Activated naive CD4-positive, alpha-beta T cell treated with anti-CD3 and anti-CD28 coated beads, Interleukin-2, amount 10 ng/mL, durations not matched to agents 7 days and 5 days (primary cell): ENCODE data around the gene ZBTB26.
A peak's percentile ranks its signal among the peaks of the same experiment; 100 is the strongest.

Experiments
- CTCF ChIA-PET: fragments of 350-600 bp; sonication (Branson Sonifier 250); formaldehyde crosslinking; loops from one replicate; lab custom pipeline; 2021; ENCODE audit warnings: antibody characterized with exemption; lab: Charles Lee
- DNase-seq: peaks from one replicate; pipeline ENCODE4 v3.0.0-alpha.2; 2020
- H3K27ac Mint-ChIP-seq: one replicate; pipeline ENCODE4 v1.8.0; 2021; ENCODE audit warnings: mild to moderate bottlenecking, moderate library complexity, mixed read lengths
- H3K27me3 Mint-ChIP-seq: one replicate; pipeline ENCODE4 v1.8.0; 2021; ENCODE audit warnings: mild to moderate bottlenecking, mixed read lengths
- H3K36me3 Mint-ChIP-seq: one replicate; pipeline ENCODE4 v1.8.0; 2021; ENCODE audit warnings: mixed read lengths
- H3K4me1 Mint-ChIP-seq: one replicate; pipeline ENCODE4 v1.8.0; 2021; ENCODE audit warnings: mixed read lengths
- H3K4me3 Mint-ChIP-seq: one replicate; pipeline ENCODE4 v1.8.0; 2021; ENCODE audit warnings: mild to moderate bottlenecking, moderate library complexity, mixed read lengths
- H3K9me3 Mint-ChIP-seq: one replicate; pipeline ENCODE4 v1.8.0; 2021; ENCODE audit warnings: mixed read lengths

Gene ZBTB26, protein sequence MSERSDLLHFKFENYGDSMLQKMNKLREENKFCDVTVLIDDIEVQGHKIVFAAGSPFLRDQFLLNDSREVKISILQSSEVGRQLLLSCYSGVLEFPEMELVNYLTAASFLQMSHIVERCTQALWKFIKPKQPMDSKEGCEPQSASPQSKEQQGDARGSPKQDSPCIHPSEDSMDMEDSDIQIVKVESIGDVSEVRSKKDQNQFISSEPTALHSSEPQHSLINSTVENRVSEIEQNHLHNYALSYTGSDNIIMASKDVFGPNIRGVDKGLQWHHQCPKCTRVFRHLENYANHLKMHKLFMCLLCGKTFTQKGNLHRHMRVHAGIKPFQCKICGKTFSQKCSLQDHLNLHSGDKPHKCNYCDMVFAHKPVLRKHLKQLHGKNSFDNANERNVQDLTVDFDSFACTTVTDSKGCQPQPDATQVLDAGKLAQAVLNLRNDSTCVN

DNA sequence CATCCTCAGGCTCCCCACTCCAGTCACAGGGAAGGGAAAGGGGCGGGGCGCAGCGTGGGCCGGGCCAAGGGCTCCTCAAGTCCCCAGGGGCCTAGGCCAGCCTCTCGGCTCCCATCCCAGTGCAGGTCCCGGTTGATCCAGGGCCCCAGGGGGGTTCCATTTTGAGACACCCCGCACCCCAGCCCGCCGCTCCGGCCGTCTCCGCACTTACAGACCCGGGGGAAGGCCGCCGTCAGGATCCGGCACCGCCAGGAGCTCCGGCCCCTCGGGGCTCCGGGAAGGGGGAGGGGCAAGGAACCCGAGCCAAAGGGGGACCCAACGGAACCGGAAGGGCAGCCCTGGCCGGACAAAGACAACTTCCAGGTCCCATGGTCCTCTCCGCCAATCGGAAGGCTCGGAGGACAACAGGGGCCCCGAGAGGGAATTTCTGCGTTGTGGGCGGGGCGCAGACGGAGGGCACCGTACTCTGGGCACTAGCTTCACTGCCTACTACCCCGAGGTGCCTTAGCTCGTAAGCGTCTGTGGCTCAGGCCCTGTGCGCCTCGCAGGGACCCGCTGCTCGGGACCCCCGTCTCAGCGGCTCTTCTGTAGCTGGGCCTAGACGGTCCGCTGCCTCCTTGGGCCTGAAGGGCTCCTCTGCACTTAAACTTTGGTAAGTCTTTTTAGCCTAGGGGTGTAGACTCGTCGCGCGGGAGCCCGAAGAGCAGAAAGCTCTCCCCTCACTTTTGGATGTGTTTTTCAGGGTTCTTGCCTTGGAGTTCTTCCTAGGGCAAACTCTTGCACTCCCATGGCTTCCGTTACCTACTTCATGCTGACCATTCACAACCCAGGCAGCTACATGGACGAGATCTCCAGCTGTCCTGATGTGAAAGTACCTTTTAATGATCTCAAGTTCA, at the start of gene ZBTB26:
Gene ZBTB26 (minus strand): TSS at position 287 of the 896 bp plus-strand sequence. CDS start 11,578 bp downstream, outside the sequence.
- H3K36me3 Mint-ChIP-seq, result peaks cover 10% of the 10 kb centered on the region
- H3K4me3 Mint-ChIP-seq, result no peak within 1 kb of the TSS
- H3K27ac Mint-ChIP-seq, result peak within 1 kb of the TSS; percentile 88
- peaks cover 16% of the 10 kb centered on the region for H3K4me1 Mint-ChIP-seq
- H3K27me3 Mint-ChIP-seq, result no peaks in the 10 kb centered on the region
- H3K9me3 Mint-ChIP-seq, result no peaks in the 10 kb centered on the region
- CTCF ChIA-PET, result interaction anchor here (1.3 to 1.7 kb wide), 2 partner anchors 59 to 97 kb away, joined by 3 to 4 read pairs; no protein-coding TSS in a partner anchor
- peak; percentile 93 for DNase-seq

DNA sequence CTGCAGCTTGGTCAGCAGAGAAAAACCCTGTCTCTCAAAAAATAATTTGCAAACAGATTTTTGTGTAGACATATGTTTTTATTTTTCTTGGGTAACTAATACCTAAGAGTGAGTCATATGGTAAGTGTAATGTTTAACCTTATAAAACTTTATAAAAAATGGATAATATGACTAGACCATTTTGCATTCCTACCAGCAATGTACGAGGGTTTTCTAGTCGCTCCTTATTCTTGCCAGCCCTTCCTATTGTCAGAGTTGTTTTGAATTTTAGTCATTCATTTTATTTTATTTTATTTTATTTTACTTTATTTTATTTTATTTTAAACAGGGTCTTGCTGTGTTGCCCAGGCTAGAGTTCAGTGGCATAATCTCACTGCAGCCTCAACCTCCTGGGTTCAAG, 47.3 kb upstream of the ZBTB26 start:
- DNase-seq, result no peak
- Mint-ChIP-seq H3K27ac (no peak overlapping the region), H3K4me1 (no peaks in the 10 kb centered on the region), H3K9me3 (no peaks in the 10 kb centered on the region), H3K27me3 (no peaks in the 10 kb centered on the region), H3K4me3 (no peak overlapping the region), H3K36me3 (peaks cover 5% of the 10 kb centered on the region)
- CTCF ChIA-PET, result no interaction called here

DNA sequence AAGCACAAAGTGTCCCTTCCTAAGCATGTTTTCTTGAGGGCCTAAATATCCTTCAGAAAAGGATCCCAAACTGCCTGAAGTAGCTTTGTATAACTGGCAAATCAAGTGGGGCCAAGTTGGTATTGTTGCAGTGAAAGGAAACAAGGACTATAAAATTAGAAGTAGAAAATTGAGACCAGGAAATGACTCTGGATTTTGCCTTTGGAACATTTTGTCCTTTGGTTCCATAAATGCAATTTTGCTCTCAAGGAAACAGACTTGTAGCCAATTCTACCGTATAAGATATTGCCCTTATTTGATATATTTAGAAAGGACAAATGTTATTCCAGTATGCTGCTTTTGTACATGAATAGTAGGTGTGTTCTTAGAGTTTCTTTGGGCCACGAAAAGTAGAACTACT, 43.9 kb upstream of the ZBTB26 start:
- no peaks in the 10 kb centered on the region for H3K27me3 Mint-ChIP-seq
- no peak for DNase-seq
- no peaks in the 10 kb centered on the region for H3K9me3 Mint-ChIP-seq
- H3K4me1 Mint-ChIP-seq, result no peaks in the 10 kb centered on the region
- CTCF ChIA-PET, result no interaction called here
- no peak overlapping the region for H3K27ac Mint-ChIP-seq
- no peak overlapping the region for H3K4me3 Mint-ChIP-seq
- peaks cover 9% of the 10 kb centered on the region for H3K36me3 Mint-ChIP-seq

DNA sequence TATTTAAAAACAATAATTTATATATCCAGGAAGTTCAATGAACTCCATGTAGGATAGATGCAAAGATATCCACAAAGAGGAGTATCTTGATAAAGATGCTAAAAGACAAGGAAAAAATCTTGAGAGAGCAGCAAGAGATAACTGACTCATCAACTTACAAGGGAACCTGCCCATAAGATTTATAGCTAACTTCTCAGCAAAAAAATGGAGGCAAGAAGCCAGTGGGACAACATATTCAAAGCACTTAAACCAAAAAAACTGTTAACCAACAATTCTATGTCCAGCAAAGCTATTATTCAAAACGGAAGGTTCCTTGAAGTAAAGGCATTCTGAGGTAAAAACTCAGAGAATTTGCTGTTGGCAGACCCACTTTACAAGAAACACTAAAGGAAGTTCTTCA, 29.8 kb upstream of the ZBTB26 start:
- no peaks in the 10 kb centered on the region for H3K27me3 Mint-ChIP-seq
- no peak overlapping the region for H3K27ac Mint-ChIP-seq
- H3K4me1 Mint-ChIP-seq, result no peaks in the 10 kb centered on the region
- H3K9me3 Mint-ChIP-seq, result no peaks in the 10 kb centered on the region
- peaks cover 23% of the 10 kb centered on the region for H3K36me3 Mint-ChIP-seq
- CTCF ChIA-PET, result no interaction called here
- no peak overlapping the region for H3K4me3 Mint-ChIP-seq
- DNase-seq, result no peak

DNA sequence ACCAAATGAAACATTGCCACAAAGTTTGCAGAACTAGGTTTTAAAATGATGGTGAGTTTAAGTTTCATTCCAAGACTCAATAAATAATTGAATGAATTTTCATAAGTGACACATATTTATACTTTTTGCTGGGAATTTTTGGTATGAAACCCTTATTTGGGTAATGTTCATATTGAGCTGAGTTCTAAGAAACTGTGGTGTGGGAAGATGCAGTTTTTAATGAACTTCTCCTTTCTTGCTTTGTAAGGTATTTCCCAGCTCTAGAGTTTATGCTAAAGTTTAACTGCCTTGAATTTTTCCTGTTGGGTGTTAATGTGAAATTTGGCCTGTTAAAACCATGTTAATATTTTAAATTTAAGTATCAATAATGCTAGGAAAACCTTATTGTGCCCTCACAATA, 24.6 kb upstream of the ZBTB26 start:
- H3K4me3 Mint-ChIP-seq, result no peak overlapping the region
- CTCF ChIA-PET, result no interaction called here
- H3K9me3 Mint-ChIP-seq, result no peaks in the 10 kb centered on the region
- H3K27me3 Mint-ChIP-seq, result no peaks in the 10 kb centered on the region
- no peak for DNase-seq
- H3K36me3 Mint-ChIP-seq, result peaks cover 25% of the 10 kb centered on the region
- H3K27ac Mint-ChIP-seq, result no peak overlapping the region
- H3K4me1 Mint-ChIP-seq, result no peaks in the 10 kb centered on the region

DNA sequence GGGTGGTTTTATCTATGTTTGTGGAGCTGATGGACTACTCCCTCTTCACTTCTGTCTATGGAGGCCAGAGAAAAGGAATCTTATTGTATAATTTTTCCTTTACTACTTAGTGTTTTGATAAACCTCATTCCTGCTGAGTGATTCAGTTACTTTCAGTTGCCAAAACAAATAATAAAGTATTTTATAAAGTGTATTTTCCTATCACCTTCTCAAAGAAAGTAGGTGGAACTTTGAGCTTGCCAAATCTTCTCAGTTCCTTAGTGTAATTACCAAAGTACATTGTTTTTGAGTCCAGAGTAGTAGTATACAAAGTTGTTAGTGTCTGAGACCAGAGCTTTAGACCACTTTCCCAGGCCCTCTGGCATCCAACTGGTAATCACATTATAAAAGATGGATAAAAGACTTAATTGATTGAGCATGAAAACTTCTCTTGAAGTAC, 23.0 kb upstream of the ZBTB26 start:
- H3K9me3 Mint-ChIP-seq, result no peaks in the 10 kb centered on the region
- peaks cover 18% of the 10 kb centered on the region for H3K36me3 Mint-ChIP-seq
- H3K4me3 Mint-ChIP-seq, result no peak overlapping the region
- H3K27me3 Mint-ChIP-seq, result no peaks in the 10 kb centered on the region
- no peak overlapping the region for H3K27ac Mint-ChIP-seq
- DNase-seq, result no peak
- CTCF ChIA-PET, result no interaction called here
- H3K4me1 Mint-ChIP-seq, result peaks cover 5% of the 10 kb centered on the region

DNA sequence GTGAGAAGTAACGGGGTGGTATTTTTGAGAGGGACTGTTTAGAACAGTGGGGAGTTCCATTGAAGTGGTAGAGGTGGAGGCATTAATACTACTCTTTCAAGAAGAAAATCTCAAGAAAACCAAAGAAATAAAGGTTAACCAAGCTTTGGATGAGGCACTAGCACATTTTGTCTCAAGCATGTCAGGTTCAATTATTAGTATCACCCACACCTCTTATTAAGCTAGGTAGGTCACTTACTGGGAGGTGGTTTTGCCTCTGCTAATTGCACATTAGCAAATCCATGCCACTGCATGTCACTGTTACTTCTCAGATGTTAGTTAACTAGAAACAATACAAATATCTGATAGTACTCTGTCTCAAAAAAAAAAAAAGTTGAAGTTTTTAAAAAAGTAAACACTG, 19.7 kb upstream of the ZBTB26 start:
- Mint-ChIP-seq H3K4me1 (peaks cover 23% of the 10 kb centered on the region), H3K27me3 (no peaks in the 10 kb centered on the region), H3K36me3 (peaks cover 14% of the 10 kb centered on the region), H3K27ac (no peak overlapping the region), H3K9me3 (no peaks in the 10 kb centered on the region), H3K4me3 (no peak overlapping the region)
- CTCF ChIA-PET, result no interaction called here
- DNase-seq, result no peak

DNA sequence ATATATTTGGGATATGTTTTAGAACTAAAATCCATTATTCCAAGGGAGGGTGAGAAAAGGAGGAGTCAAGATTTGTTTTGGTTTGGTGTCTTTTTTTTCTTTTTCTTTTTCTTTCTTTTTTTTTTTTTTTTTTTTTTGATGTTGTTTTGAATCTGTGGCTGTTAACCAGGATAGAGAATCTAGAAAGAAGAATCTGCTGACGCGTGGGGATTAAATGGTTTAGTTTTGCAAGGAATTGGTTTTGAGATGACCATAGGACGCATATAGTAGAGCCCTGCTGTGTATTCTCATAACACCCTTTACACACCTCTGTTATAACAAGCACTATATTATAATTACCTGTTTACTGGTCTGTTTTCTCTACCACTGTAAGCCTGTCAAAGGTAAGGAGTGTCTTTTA, 19.0 kb upstream of the ZBTB26 start:
- no peaks in the 10 kb centered on the region for H3K27me3 Mint-ChIP-seq
- H3K4me1 Mint-ChIP-seq, result peaks cover 31% of the 10 kb centered on the region
- H3K27ac Mint-ChIP-seq, result no peak overlapping the region
- H3K4me3 Mint-ChIP-seq, result no peak overlapping the region
- H3K9me3 Mint-ChIP-seq, result no peaks in the 10 kb centered on the region
- DNase-seq, result no peak
- peaks cover 14% of the 10 kb centered on the region for H3K36me3 Mint-ChIP-seq
- CTCF ChIA-PET, result no interaction called here

DNA sequence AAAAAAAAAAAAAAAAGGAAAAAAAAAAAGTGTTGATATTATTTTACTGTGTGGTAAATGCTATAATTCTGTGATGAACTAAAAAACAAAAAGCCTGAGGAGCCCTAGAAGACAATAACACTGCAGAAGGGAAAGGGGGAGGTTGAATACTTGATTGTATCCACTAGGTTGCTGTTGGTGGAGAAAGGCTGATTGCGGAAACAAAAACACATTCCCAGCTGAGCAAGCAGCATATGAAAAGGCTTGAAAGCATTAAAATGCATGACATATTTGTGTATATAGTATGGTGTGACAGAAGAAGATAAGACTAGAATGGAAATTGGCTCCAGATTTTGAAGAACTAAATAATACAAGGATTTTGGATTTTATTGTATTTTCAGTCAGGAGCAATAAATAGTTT, 18.4 kb upstream of the ZBTB26 start:
- H3K9me3 Mint-ChIP-seq, result no peaks in the 10 kb centered on the region
- H3K36me3 Mint-ChIP-seq, result peaks cover 15% of the 10 kb centered on the region
- H3K27me3 Mint-ChIP-seq, result no peaks in the 10 kb centered on the region
- no peak for DNase-seq
- H3K4me1 Mint-ChIP-seq, result peaks cover 37% of the 10 kb centered on the region
- CTCF ChIA-PET, result no interaction called here
- H3K4me3 Mint-ChIP-seq, result no peak overlapping the region
- no peak overlapping the region for H3K27ac Mint-ChIP-seq

DNA sequence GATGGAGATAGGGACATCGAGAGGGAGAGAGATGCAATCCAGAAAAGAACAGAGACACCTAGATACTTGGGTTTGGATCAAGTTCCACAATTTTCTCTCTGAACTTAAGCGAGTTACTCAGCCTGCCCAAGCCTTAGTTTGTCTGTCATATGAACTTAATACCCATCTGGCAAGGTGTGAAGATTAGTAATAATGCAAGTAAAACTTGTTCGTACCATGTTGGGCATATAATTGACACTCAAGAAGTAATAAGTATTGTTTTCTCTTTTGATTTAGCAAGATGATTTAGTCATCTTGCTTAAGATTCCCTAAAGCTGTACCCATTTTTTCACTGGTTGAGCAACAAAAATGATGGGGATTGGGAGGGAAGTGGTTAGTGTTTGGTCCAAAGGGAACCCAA, 17.0 kb upstream of the ZBTB26 start:
- H3K36me3 Mint-ChIP-seq, result peaks cover 13% of the 10 kb centered on the region
- H3K27ac Mint-ChIP-seq, result no peak overlapping the region
- DNase-seq, result no peak
- H3K27me3 Mint-ChIP-seq, result no peaks in the 10 kb centered on the region
- no peak overlapping the region for H3K4me3 Mint-ChIP-seq
- no peaks in the 10 kb centered on the region for H3K9me3 Mint-ChIP-seq
- CTCF ChIA-PET, result no interaction called here
- peaks cover 42% of the 10 kb centered on the region for H3K4me1 Mint-ChIP-seq

DNA sequence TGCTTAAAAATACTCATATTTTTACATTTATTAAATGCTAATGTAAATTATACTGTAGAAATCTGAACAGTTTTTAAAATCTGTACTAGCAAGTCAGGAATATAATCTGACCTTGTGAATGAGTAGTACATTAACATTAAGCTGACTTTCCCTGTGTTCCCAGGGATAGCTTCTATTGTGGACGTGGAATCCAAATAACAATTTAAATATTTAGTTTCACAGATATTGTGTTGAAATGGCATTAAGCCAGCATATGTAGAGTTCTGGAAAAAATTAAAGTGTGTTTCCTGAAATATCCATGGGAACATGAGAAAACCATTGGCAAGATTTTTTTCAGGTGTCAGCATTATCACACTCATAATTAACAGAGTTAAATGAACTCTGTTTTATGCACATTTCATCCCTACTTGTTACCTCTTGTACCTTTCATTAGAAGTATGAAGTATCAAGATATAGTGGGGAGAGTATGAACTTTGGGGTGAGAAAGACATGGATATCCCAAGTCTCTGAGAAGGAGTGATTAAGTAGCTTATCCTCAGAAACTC, 15.2 kb upstream of the ZBTB26 start:
- no peak overlapping the region for H3K27ac Mint-ChIP-seq
- peaks cover 13% of the 10 kb centered on the region for H3K36me3 Mint-ChIP-seq
- peaks cover 52% of the 10 kb centered on the region for H3K4me1 Mint-ChIP-seq
- CTCF ChIA-PET, result no interaction called here
- H3K4me3 Mint-ChIP-seq, result no peak overlapping the region
- H3K9me3 Mint-ChIP-seq, result no peaks in the 10 kb centered on the region
- DNase-seq, result no peak
- no peaks in the 10 kb centered on the region for H3K27me3 Mint-ChIP-seq

DNA sequence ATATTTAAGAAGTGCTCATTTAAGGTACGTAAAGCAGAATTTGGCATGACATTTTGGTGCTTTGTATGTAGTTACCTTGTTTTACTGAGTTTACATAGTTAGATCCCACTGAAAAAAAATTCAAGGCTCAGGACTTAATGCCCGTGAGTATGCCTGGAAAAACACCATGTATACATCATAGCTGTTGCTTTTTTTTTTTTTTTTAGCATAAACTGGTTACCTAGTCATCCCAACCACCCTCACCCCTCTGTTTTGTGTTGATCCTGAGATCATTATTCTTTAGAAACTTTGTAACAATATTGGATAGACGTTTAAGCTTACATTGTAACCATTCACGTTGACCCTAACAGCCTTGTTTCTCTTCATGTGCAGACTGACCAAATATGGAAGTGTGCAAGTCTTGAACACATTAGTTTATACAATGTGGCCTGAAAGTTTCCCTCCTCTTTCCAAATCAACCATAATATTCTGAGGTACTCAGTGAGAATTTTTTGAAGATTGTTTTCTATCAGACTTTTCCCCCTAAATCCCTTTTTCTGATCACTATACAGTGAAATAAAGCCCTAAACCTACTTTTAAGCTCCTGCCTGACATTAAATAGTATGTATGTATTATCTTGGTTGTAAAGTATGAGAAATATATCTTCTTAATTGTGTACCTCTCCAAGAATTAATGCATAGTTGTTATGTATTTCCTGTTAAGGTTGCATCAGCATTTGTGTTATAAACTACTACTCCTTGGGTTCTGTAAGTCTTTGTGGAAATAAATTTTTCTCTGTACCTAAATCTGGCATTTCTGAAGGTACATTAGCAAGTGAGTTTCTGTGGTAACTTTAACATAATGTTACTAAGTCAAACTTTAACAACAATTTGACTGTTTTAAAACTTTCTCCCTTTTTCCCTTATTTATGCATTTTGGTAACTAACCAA, 13.9 kb upstream of the ZBTB26 start:
- Mint-ChIP-seq H3K27me3 (no peaks in the 10 kb centered on the region), H3K36me3 (peaks cover 13% of the 10 kb centered on the region), H3K27ac (peak overlapping the region; percentile 50), H3K9me3 (no peaks in the 10 kb centered on the region), H3K4me3 (no peak overlapping the region), H3K4me1 (peaks cover 60% of the 10 kb centered on the region)
- CTCF ChIA-PET, result no interaction called here
- no peak for DNase-seq

DNA sequence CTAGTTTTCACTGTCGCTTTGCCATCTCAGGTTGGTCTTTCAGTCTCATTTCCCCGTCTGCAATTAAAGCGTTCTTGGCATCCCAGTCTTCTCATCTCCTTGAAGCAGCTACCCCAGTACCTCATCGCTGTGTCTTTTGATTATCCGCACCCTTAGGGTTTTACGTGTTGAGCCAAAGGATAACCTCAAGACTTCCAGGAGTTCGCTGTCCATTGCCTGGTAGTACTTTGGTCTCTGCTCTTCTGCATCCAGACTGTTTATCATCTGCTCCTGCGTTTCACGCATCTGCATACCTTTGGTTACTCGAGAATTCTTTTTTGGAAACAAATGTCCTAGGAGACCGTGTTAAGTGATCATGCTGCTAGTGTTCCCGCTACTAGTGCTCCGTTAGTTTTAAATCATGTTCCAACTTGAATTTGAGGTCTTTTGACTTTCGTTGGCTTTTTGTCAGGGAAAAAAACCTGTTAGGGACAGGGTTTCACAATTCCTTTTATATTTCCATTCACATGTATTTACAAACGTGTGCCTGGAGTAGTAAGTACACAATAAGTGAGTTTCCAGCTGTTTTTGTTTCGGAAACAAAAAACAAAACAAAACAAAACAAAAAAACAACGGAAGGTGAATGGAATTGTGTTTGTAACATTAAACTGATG, 10.4 kb upstream of the ZBTB26 start:
- no peak for DNase-seq
- Mint-ChIP-seq H3K4me3 (peak overlapping the region; percentile 97), H3K27me3 (no peaks in the 10 kb centered on the region), H3K27ac (peak overlapping the region; percentile 92), H3K36me3 (peaks cover 18% of the 10 kb centered on the region), H3K4me1 (peaks cover 42% of the 10 kb centered on the region), H3K9me3 (no peaks in the 10 kb centered on the region)
- CTCF ChIA-PET, result no interaction called here
